ENCODE data around the gene PCBD1.

PCBD1 gene

GRCh38 chr10:70917635-70918034 is 29.3 kb upstream of the PCBD1 start:
- DNase-seq (ENCODE audit: low read depth), result no peak

GRCh38 chr10:70917226-70917625 is 28.9 kb upstream of the PCBD1 start:
- DNase-seq (ENCODE audit: low read depth), result no peak

DNA sequence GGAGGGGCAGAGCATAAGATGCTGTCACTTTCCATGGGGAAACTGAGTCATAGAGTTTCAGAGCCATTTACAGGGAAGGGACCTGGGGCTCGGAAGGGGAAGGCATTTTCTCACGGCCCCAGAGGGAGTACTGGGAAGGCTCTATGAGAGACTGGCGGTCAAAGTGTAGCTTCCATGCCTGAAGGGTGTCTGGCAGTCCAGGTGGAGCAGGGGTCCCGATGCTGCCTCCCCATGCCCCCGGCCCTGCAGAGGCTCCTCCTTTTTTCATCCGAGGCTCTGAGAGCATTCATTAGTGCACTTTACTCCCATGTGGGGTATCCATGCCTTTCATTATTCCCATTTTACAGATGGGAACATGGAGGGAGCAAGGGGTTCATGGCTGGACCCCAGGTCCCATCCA is 27.9 kb upstream of the PCBD1 start:
- no peak for DNase-seq (ENCODE audit: low read depth)

DNA sequence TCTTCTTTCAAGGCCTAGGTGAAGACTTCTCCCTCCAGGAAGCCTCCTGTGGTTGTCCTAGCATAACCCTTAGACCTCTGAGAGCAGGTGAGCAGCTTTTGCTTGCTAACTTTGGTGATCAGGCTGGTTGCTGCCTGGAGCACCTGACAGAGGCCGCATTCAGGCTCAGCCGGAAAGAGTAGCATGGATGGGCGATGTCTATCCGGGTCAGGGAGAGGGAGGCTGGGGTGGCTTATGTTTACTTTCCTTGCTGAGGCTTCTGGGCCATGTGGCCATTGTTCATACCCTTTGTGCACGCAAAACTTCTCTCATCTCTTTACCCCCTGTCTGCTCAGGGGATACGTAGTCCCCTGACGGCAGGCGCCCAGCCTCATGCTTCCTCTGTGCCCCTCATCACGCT is 27.4 kb upstream of the PCBD1 start:
- no peak for DNase-seq (ENCODE audit: low read depth)

GRCh38 chr10:70915206-70915605 is 26.8 kb upstream of the PCBD1 start:
- DNase-seq (ENCODE audit: low read depth), result no peak

GRCh38 chr10:70914316-70914864 is 26.0 kb upstream of the PCBD1 start:
- DNase-seq (ENCODE audit: low read depth), result no peak

- no peak for DNase-seq (ENCODE audit: low read depth)
Measured at GRCh38 chr10:70913893-70914240, 25.5 kb upstream of the PCBD1 start.

- DNase-seq (ENCODE audit: low read depth), result peak; percentile 17
Measured at GRCh38 chr10:70913191-70913892, 25.0 kb upstream of the PCBD1 start.

- no peak for DNase-seq (ENCODE audit: low read depth)
Measured at GRCh38 chr10:70912556-70912955, 24.2 kb upstream of the PCBD1 start.

GRCh38 chr10:70911386-70911785 is 23.0 kb upstream of the PCBD1 start:
- DNase-seq (ENCODE audit: low read depth), result no peak

DNA sequence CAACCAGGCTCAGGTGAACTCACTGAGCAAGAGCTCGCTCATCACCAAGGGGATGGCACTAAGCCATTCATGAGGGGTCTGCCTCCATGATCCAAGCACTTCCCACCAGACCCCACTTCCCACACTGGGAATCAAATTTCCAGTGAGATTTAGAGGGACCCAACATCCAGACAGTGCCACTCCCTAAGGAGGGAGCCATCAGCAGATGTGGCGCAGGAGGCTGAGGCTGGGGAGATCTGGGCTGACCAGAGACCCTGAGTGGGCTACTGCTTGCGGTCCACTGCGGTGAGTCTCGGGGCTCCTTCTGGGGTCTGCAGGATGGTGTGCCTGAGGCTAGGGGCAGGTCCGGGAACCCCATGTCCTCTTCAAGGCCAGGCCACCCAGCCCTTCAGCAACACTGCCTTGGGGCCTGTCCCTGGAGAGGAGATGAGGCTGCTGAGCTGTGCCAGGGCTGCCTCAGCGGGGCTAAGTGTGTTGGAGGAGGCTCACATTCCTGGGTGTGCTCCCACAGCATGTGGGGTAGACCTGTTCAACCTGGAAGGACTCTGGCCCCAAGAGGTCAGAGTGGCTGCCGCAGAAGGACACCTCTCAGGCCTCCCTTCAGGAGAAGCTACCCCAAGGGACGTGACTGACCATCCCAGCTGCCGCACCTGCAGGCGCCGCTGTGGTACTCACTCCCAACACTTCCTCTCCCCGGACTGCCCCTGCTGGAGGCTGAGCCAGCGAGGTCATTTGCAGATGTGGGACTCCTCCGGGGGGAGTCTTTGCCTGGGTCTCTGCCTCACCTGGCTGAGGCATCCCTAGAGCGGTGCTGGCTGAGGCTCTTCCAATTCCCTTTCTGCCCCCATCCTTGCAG is 22.3 kb upstream of the PCBD1 start:
- no peak for DNase-seq (ENCODE audit: low read depth)

DNA sequence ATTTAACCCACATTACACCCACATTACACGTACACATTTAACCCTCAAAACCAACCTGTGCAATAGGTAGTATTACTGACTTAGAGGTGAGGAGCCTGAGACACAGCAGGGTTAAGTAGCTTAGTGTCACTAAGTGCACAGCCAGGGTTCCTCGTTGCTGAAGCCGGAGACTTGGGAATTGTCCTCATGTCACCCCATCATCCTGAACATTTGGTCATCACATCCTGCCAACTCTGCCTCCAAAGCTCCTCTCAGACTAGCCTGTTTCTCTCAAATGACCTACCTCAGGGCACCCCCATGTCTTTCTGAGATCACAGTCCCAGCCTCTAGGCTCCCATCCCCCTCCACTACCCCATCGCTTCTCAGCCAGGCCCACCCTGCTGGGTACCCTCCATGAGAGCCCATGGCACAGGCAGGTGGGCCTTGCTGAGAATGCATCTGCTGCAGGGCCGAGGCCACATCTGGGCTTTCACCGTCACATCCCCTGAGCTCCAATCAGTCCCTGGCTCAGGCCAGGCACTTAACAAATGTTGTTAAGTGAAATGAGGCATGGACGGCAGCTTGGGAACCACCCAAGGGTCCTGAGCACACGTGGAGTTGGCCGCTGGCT is 21.1 kb upstream of the PCBD1 start:
- DNase-seq (ENCODE audit: low read depth), result no peak

DNA sequence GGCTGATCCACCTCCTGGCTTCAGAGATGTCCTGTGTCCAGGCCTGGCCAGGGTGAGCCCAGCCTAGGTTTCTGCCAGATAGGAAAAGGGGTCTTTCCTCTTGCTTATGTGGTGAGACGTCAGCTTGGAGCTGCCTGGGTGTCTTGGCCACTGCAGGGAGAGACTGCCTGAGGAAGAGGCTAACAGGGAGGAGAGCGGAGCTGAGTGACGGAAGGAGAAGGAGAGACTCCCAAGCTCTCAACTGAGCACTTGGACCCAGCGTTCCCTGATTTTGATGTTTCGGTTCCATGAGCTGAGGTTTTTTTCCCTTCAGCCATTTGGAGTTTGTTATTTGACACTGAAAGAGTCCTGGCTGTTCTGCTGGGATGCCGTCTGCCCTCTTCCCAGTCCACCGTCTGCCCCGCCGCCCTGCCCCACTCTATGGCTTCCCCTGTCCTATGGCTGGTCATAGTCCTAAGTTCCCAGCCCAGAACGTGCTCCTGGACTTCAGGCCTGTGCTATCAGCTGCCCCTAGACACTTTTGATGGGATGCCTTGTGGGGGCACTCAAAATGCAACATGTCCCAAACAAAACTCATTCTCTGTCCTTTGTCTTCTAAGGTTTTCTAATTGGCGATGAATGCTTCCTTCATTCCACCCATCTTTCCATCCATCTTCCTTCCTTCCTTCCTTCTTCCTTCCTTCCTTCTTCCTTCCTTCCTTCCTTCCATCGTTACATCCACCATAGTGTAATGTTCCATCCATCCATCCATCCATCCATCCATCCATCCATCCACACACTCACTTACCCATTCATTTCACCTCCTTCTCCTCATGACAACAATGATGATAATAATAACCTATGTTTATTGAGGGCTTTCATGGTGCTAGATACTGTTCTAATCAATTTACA is 20.3 kb upstream of the PCBD1 start:
- no peak for DNase-seq (ENCODE audit: low read depth)

DNA sequence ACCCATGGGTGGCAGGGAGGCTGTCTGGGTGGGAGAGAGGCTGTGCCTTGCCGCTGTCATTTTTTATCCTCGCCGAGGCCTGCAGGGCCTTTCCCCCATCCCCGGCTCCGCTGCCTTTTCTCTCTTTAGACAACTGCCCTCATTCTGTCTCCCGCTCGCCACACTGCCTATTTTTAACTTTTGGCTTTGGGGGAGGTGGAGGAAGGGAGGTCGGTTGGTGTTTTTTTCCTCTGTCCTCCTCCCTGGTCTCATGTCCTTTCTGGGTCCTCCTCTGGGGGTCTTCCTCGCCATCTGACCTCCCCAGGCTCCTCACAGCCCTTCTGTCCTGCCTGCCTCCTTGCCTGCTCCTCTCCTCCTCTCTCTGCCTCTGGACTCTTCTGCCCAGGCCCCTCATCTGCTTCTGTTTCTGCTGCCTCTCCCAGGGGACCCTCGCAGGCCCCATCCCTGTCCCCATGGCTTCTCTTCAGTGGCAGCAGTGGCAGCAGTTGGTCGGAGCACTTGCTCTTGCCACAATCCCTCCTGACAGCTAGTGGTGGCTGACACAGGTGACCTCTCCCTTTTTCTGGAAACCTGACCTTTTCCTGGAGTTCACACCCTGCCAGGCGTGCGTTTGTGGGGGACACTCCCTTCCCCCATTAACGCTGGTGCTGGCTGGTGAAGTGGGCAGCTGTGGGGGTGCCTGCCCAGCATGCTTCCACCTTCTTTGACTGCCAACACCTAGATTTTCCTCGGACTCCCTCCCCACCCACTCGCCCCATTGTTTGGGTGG is 19.5 kb upstream of the PCBD1 start:
- no peak for DNase-seq (ENCODE audit: low read depth)

- no peak for DNase-seq (ENCODE audit: low read depth)
Measured at GRCh38 chr10:70906953-70907636, 18.7 kb upstream of the PCBD1 start.

- no peak for DNase-seq (ENCODE audit: low read depth)
Measured at GRCh38 chr10:70906031-70906783, 17.8 kb upstream of the PCBD1 start.

DNA sequence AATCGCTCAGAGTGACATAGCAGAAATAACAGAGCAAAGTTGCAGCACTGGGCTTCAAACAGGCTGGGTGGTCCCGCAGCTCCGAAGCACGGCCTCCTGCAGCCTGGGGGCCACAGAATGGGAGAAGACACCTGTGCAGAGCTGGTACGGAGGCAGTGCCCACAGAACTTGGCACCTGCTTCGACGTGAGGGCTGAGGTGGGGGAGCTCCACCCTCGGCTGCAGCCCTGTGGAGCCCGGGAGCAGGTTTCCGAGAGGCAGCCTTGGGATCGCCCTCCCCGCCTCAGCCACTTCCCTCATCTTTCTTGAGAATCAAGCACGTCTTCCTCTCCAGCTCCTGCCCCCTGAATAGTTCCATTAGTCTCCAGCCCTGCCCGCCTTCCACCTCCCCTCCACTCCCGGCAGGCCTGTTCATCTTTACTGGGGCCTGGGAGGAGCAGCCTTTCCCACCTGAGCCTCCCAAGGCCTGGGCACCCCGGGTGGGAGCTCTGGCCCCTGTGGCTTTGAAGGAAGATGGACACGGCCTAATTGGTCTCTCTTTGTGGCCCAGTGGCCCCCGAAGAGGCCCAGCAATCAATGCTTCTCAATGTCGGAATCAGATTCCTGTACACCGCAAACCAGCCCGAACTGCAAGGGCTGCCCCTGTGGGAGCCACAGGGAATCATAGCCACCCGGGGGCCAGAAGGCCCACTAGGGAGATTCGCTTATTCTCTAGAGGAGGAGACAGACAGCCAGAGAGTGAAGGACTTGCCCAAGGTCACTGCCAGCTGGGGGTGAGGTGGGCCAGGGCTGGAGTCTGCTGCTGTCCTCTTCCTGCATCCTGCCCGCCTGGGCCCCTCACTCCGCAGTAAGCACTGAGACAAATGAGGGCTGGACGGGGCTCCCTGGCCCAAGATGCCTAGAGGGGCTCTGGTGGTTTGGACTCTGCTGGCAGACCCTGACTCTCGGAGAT is 17.0 kb upstream of the PCBD1 start:
- DNase-seq (ENCODE audit: low read depth), result no peak

DNA sequence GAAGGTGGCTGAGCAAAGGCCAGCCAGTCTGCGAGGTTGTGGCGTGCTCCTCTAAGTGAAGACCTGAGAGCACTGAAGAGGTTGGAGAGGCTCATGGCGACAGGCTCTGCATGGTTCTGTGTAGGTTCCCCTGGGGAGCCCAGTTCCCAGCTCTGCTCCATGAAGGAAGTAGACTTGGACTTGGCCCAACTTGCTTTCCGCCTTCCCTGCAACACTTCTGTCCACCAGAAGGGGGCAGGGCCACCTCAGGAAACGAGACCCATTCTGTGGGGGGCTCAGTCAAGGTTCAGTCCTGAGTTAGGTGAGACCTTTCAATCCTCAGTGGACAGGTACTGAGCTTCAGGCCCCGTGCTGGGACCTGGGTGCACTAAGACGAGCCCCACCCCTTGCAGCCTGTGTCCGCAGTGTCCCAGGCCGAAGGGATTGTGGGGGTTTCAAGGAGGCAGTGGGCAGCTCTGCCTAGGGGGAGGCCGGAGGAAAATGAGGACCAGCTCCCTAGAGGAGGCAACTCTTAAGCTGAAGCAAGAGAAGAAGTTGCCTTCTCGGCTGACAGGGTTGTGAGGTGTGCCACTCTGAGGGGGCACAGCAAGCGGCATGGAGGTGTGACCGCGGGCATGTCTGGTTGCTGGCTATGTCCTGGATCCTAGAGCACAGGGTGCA is 15.0 kb upstream of the PCBD1 start:
- DNase-seq (ENCODE audit: low read depth), result peak; percentile 32

Measured in iris pigment epithelial cell (primary cell).